ENCODE data around the gene MAFF. TPM values are rescaled to one million over a fixed set of nuclear protein-coding genes. Genes with fewer than 3 reads are reported as not detected.
"Not testable (repeated sequence)": the region's sequence is repeated elsewhere in the genome, so short reads cannot be mapped to it uniquely, and the experiment has no call there.

MAFF gene
- total and polyA plus RNA-seq, 8 donors, result 7.0 to 17.1 (median 10.3) TPM

- intact Hi-C loops (cut with DNase I), result no loop called here
- Histone ChIP-seq H3K4me3 (no peak overlapping the region), H3K9me3 (no peaks in the 10 kb centered on the region), H3K27me3 (no peaks in the 10 kb centered on the region), H3K4me1 (peaks cover 20 to 47% of the 10 kb centered on the region in 2 donors), H3K36me3 (no peaks in the 10 kb centered on the region), H3K27ac (no peak overlapping the region)
- DNase-seq, result no peak
- no peak for TF ChIP-seq CTCF (IDR thresholded peaks at IDR 0.05)
- ATAC-seq, result no peak
Measured at GRCh38 chr22:38173641-38173906, 28.2 kb upstream of the MAFF start.

GRCh38 chr22:38174626-38175025 lies 27.2 kb upstream of the MAFF start:
- Histone ChIP-seq H3K4me1 (peaks cover 20 to 53% of the 10 kb centered on the region in 2 donors), H3K27ac (no peak overlapping the region), H3K27me3 (no peaks in the 10 kb centered on the region), H3K36me3 (no peaks in the 10 kb centered on the region), H3K9me3 (no peaks in the 10 kb centered on the region), H3K4me3 (no peak overlapping the region)
- DNase-seq (no peak), ATAC-seq (no peak)
- no peak for TF ChIP-seq CTCF (IDR thresholded peaks at IDR 0.05)
- intact Hi-C loops (cut with DNase I), result no loop called here

- intact Hi-C loops (cut with DNase I), result no loop called here
- ATAC-seq, result no peak
Measured at GRCh38 chr22:38175206-38176118, 26.3 kb upstream of the MAFF start.

GRCh38 chr22:38176170-38176741 lies 25.5 kb upstream of the MAFF start:
- no peak for TF ChIP-seq CTCF (IDR thresholded peaks at IDR 0.05)
- ATAC-seq (peak; percentile 8), DNase-seq (peak in 3 of 4 donors; percentile 70 to 80 (median 79))
- intact Hi-C loops (cut with DNase I), result no loop called here
- peak overlapping the region; percentile 45 to 55 for H3K27ac ChIP-seq
- no peak overlapping the region for H3K4me3 ChIP-seq
- H3K36me3 ChIP-seq, result no peaks in the 10 kb centered on the region
- no peaks in the 10 kb centered on the region for H3K9me3 ChIP-seq
- H3K27me3 ChIP-seq, result no peaks in the 10 kb centered on the region
- peaks cover 33 to 69% of the 10 kb centered on the region in 2 donors for H3K4me1 ChIP-seq

More at GRCh38 chr22:38175206-38176118, 26.3 kb upstream of the MAFF start:
- Histone ChIP-seq H3K27ac (peak overlapping the region; percentile 45 to 55), H3K4me1 (peaks cover 26 to 61% of the 10 kb centered on the region in 2 donors), H3K4me3 (no peak overlapping the region), H3K36me3 (no peaks in the 10 kb centered on the region), H3K27me3 (no peaks in the 10 kb centered on the region), H3K9me3 (no peaks in the 10 kb centered on the region)
- no peak for TF ChIP-seq CTCF (IDR thresholded peaks at IDR 0.05)
- DNase-seq, result no peak

GRCh38 chr22:38177044-38177443 lies 24.8 kb upstream of the MAFF start:
- peaks cover 33 to 72% of the 10 kb centered on the region in 2 donors for H3K4me1 ChIP-seq

GRCh38 chr22:38177571-38177925 lies 24.2 kb upstream of the MAFF start:
- Histone ChIP-seq H3K4me1 (peaks cover 32 to 71% of the 10 kb centered on the region in 2 donors), H3K27ac (peak overlapping the region; percentile 63 to 70)
- H3K27me3 ChIP-seq; H3K4me3 ChIP-seq; H3K9me3 ChIP-seq; DNase-seq; ATAC-seq; intact Hi-C loops (cut with DNase I); H3K36me3 ChIP-seq: not testable (repeated sequence)

More at GRCh38 chr22:38177044-38177443, 24.8 kb upstream of the MAFF start:
- Histone ChIP-seq H3K27me3 (no peaks in the 10 kb centered on the region), H3K4me3 (no peak overlapping the region), H3K9me3 (no peaks in the 10 kb centered on the region), H3K27ac (peak overlapping the region in 1 of 2 donors; percentile 70), H3K36me3 (no peaks in the 10 kb centered on the region)
- DNase-seq (no peak), ATAC-seq (no peak)
- no peak for TF ChIP-seq CTCF (IDR thresholded peaks at IDR 0.05)
- intact Hi-C loops (cut with DNase I), result no loop called here

Data from left lung (tissue), 10 donors.